ENCODE data around the gene SSBP3.

Gene SSBP3

DNA sequence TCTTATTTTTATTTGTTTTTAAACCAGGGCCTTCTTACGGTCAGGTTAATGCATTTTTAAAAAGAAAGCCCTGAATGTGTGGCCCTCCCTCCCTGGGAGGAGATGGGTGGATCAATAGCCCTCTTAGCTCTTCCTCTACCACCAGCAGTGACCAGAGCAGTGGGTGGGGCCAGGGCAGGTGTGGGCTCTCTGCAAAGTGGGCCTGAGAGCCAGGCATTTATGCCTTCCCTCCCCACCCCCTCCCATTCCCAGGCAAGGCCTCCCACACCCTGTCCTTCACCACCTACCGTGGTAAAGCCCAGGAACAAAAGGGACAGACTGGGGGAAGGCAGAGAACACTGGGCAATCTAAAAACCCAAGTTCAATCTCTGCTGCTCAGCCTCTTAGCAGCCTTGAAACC, 63.9 kb downstream of the SSBP3 start:
- Histone ChIP-seq H3K4me3 (replicated peaks; ENCODE audit: insufficient read depth, low read length) (no peak overlapping the region), H3K27ac (replicated peaks) (no peak overlapping the region), H3K27me3 (ENCODE audit: insufficient read depth, poor library complexity, severe bottlenecking) (no peaks in the 10 kb centered on the region)
- no peak for DNase-seq (ENCODE audit: low read depth in 1 of 2, low spot score in 1 of 2)
- TF ChIP-seq GABPA (IDR thresholded peaks at IDR 0.05; ENCODE audit: low read depth) (no peak), POLR2AphosphoS5 (IDR thresholded peaks at IDR 0.05; ENCODE audit: low read depth) (no peak), SPI1 (IDR thresholded peaks at IDR 0.05; ENCODE audit: borderline replicate concordance, low read depth) (no peak)
- TF ChIP-seq, protein P1, sequence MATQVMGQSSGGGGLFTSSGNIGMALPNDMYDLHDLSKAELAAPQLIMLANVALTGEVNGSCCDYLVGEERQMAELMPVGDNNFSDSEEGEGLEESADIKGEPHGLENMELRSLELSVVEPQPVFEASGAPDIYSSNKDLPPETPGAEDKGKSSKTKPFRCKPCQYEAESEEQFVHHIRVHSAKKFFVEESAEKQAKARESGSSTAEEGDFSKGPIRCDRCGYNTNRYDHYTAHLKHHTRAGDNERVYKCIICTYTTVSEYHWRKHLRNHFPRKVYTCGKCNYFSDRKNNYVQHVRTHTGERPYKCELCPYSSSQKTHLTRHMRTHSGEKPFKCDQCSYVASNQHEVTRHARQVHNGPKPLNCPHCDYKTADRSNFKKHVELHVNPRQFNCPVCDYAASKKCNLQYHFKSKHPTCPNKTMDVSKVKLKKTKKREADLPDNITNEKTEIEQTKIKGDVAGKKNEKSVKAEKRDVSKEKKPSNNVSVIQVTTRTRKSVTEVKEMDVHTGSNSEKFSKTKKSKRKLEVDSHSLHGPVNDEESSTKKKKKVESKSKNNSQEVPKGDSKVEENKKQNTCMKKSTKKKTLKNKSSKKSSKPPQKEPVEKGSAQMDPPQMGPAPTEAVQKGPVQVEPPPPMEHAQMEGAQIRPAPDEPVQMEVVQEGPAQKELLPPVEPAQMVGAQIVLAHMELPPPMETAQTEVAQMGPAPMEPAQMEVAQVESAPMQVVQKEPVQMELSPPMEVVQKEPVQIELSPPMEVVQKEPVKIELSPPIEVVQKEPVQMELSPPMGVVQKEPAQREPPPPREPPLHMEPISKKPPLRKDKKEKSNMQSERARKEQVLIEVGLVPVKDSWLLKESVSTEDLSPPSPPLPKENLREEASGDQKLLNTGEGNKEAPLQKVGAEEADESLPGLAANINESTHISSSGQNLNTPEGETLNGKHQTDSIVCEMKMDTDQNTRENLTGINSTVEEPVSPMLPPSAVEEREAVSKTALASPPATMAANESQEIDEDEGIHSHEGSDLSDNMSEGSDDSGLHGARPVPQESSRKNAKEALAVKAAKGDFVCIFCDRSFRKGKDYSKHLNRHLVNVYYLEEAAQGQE (IDR thresholded peaks at IDR 0.05; ENCODE audit: insufficient replicate concordance, low read depth), result no peak
- TF ChIP-seq, protein P2, sequence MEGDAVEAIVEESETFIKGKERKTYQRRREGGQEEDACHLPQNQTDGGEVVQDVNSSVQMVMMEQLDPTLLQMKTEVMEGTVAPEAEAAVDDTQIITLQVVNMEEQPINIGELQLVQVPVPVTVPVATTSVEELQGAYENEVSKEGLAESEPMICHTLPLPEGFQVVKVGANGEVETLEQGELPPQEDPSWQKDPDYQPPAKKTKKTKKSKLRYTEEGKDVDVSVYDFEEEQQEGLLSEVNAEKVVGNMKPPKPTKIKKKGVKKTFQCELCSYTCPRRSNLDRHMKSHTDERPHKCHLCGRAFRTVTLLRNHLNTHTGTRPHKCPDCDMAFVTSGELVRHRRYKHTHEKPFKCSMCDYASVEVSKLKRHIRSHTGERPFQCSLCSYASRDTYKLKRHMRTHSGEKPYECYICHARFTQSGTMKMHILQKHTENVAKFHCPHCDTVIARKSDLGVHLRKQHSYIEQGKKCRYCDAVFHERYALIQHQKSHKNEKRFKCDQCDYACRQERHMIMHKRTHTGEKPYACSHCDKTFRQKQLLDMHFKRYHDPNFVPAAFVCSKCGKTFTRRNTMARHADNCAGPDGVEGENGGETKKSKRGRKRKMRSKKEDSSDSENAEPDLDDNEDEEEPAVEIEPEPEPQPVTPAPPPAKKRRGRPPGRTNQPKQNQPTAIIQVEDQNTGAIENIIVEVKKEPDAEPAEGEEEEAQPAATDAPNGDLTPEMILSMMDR (IDR thresholded peaks at IDR 0.05; ENCODE audit: insufficient read depth, low read length), result no peak

DNA sequence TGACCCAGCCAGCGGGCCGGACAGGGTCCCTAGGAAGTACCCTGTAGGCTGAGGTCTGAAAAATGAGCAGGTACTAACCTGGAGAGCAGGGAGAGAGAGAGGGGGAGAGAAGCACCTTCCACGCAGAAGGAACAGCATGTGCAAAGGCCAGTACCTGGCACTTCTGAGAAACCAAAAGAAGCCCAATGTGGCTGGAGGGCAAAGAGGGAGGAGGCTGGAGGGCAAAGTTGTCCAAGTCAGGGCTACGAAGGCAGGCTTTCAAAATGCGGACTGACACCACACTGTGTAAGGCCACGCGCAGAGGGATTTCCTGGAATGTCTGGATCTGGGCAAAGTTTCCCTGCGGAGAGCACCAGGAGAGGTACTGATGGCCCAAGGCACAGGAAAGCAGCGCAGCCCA, 64.4 kb downstream of the SSBP3 start:
- H3K4me3 ChIP-seq (replicated peaks; ENCODE audit: insufficient read depth, low read length), result no peak overlapping the region
- H3K27me3 ChIP-seq (ENCODE audit: insufficient read depth, poor library complexity, severe bottlenecking), result no peaks in the 10 kb centered on the region
- TF ChIP-seq, protein P1 (IDR thresholded peaks at IDR 0.05; ENCODE audit: insufficient replicate concordance, low read depth), result no peak
- no peak for TF ChIP-seq POLR2AphosphoS5 (IDR thresholded peaks at IDR 0.05; ENCODE audit: low read depth)
- TF ChIP-seq GABPA (IDR thresholded peaks at IDR 0.05; ENCODE audit: low read depth), result no peak
- TF ChIP-seq SPI1 (IDR thresholded peaks at IDR 0.05; ENCODE audit: borderline replicate concordance, low read depth), result no peak
- TF ChIP-seq, protein P2 (IDR thresholded peaks at IDR 0.05; ENCODE audit: insufficient read depth, low read length), result no peak
- no peak overlapping the region for H3K27ac ChIP-seq (replicated peaks)
- no peak for DNase-seq (ENCODE audit: low read depth in 1 of 2, low spot score in 1 of 2)

DNA sequence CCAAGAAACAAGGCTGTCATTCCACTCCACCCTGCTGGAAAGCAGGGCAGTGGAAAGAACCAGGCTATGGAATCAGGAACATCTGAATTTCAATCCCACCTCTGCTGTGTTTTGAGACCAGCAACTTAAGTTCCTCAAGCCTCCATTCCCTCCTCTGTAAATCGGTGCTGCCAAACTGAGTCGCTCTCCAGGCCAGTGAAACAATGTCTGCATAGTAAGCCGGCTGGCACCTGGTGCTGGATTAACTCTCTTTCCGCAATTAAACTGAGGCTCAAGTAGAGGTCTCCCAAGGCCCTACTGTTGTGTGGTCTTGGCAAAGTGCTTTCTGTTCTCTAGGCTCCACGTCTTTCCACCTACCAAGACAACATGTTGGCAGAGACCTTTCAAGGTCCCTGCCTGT, 65.3 kb downstream of the SSBP3 start:
- TF ChIP-seq, protein P1 (IDR thresholded peaks at IDR 0.05; ENCODE audit: insufficient replicate concordance, low read depth), result no peak
- TF ChIP-seq, protein P2 (IDR thresholded peaks at IDR 0.05; ENCODE audit: insufficient read depth, low read length), result no peak
- TF ChIP-seq SPI1 (IDR thresholded peaks at IDR 0.05; ENCODE audit: borderline replicate concordance, low read depth) (no peak), GABPA (IDR thresholded peaks at IDR 0.05; ENCODE audit: low read depth) (no peak), POLR2AphosphoS5 (IDR thresholded peaks at IDR 0.05; ENCODE audit: low read depth) (no peak)
- no peak overlapping the region for H3K4me3 ChIP-seq (replicated peaks; ENCODE audit: insufficient read depth, low read length)
- H3K27ac ChIP-seq (replicated peaks), result no peak overlapping the region
- H3K27me3 ChIP-seq (ENCODE audit: insufficient read depth, poor library complexity, severe bottlenecking), result no peaks in the 10 kb centered on the region
- DNase-seq (ENCODE audit: low read depth in 1 of 2, low spot score in 1 of 2), result no peak

All from HL-60 (cell line).